Sigmoid colon (tissue), 3 donors: ENCODE measurements around the gene SLC6A11.

Source experiments
- POLR2A ChIP-seq, 2 donors: fragments of 450-650 bp; IDR thresholded peaks; one replicate each; pipeline ENCODE4 v1.6.1; 2016; ENCODE audit warnings: antibody characterized with exemption in 2 of 2, mild to moderate bottlenecking in 2 of 2, moderate library complexity in 2 of 2
- TF ChIP-seq, protein P1 (sequence below), 4 experiments: fragments of 450-650 bp in 3 of 4; fragments of 200-600 bp in 1 of 4; IDR thresholded peaks; one replicate each; pipeline ENCODE4 v1.5.1; 2016 to 2019; ENCODE audit warnings: antibody characterized with exemption in 4 of 4, mild to moderate bottlenecking in 3 of 4, moderate library complexity in 2 of 4

GRCh38 chr3:10974131-10974530, 158.1 kb downstream of the SLC6A11 start:
- TF ChIP-seq, protein P1, sequence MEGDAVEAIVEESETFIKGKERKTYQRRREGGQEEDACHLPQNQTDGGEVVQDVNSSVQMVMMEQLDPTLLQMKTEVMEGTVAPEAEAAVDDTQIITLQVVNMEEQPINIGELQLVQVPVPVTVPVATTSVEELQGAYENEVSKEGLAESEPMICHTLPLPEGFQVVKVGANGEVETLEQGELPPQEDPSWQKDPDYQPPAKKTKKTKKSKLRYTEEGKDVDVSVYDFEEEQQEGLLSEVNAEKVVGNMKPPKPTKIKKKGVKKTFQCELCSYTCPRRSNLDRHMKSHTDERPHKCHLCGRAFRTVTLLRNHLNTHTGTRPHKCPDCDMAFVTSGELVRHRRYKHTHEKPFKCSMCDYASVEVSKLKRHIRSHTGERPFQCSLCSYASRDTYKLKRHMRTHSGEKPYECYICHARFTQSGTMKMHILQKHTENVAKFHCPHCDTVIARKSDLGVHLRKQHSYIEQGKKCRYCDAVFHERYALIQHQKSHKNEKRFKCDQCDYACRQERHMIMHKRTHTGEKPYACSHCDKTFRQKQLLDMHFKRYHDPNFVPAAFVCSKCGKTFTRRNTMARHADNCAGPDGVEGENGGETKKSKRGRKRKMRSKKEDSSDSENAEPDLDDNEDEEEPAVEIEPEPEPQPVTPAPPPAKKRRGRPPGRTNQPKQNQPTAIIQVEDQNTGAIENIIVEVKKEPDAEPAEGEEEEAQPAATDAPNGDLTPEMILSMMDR (IDR thresholded peaks at IDR 0.05): no peak
- no peak for TF ChIP-seq POLR2A (IDR thresholded peaks at IDR 0.05)
